HG02642 (cell line): ENCODE results near the gene SLC30A5.
"Not testable (repeated sequence)": the region's sequence is repeated elsewhere in the genome, so short reads cannot be mapped to it uniquely, and the experiment has no call there.

Source experiments
- ATAC-seq: cut with Tn5 transposase; IDR thresholded peaks from one replicate; pipeline ENCODE4 v1.9.1; 2021; ENCODE audit warnings: mild to moderate bottlenecking; ENCODE audit not compliant: unreplicated experiment, poor library complexity

Gene SLC30A5

GRCh38 chr5:69099302-69099701, 5.5 kb downstream of the SLC30A5 start:
- ATAC-seq = no peak

GRCh38 chr5:69103521-69103920, 9.7 kb downstream of the SLC30A5 start:
- no peak for ATAC-seq

GRCh38 chr5:69105996-69106906, 12.4 kb downstream of the SLC30A5 start:
- no peak for ATAC-seq

GRCh38 chr5:69108367-69108766, 14.6 kb downstream of the SLC30A5 start:
- ATAC-seq = not testable (repeated sequence)

GRCh38 chr5:69113851-69114250, 20.0 kb downstream of the SLC30A5 start:
- ATAC-seq = no peak

GRCh38 chr5:69115526-69115925, 21.7 kb downstream of the SLC30A5 start:
- no peak for ATAC-seq

- no peak for ATAC-seq
Measured at GRCh38 chr5:69129413-69129812, 35.6 kb downstream of the SLC30A5 start.

GRCh38 chr5:69130241-69130640, 36.4 kb downstream of the SLC30A5 start:
- no peak for ATAC-seq

GRCh38 chr5:69131304-69131703, 37.5 kb downstream of the SLC30A5 start:
- ATAC-seq = no peak

- no peak for ATAC-seq
Measured at GRCh38 chr5:69134126-69134525, 40.3 kb downstream of the SLC30A5 start.

- ATAC-seq = peak; percentile 93
Measured at GRCh38 chr5:69136293-69136692, 42.5 kb downstream of the SLC30A5 start.

- ATAC-seq = not testable (repeated sequence)
Measured at GRCh38 chr5:69137208-69137607, 43.4 kb downstream of the SLC30A5 start.

GRCh38 chr5:69137807-69138206, 44.0 kb downstream of the SLC30A5 start:
- ATAC-seq = no peak

GRCh38 chr5:69138766-69139165, 45.0 kb downstream of the SLC30A5 start:
- ATAC-seq = no peak

- not testable (repeated sequence) for ATAC-seq
Measured at GRCh38 chr5:69140239-69140638, 46.4 kb downstream of the SLC30A5 start.

GRCh38 chr5:69140827-69141226, 47.0 kb downstream of the SLC30A5 start:
- ATAC-seq = no peak

- not testable (repeated sequence) for ATAC-seq
Measured at GRCh38 chr5:69148576-69148975, 54.8 kb downstream of the SLC30A5 start.

GRCh38 chr5:69148981-69149675, 55.3 kb downstream of the SLC30A5 start:
- ATAC-seq = no peak

- no peak for ATAC-seq
Measured at GRCh38 chr5:69149676-69150010, 55.8 kb downstream of the SLC30A5 start.

- no peak for ATAC-seq
Measured at GRCh38 chr5:69152731-69153130, 58.9 kb downstream of the SLC30A5 start.

GRCh38 chr5:69156456-69156855, 62.6 kb downstream of the SLC30A5 start:
- no peak for ATAC-seq

GRCh38 chr5:69158039-69158438, 64.2 kb downstream of the SLC30A5 start:
- no peak for ATAC-seq
